ENCODE measurements around the gene PPFIA3.

GRCh38 chr19:49117677-49118564, 1.4 kb upstream of the PPFIA3 start:
- TF ChIP-seq CTCF (IDR thresholded peaks at IDR 0.05; ENCODE audit: poor library complexity) (no peak), EZH2 (IDR thresholded peaks at IDR 0.05; ENCODE audit: borderline replicate concordance) (no peak), EZH2phosphoT487 (IDR thresholded peaks at IDR 0.05; ENCODE audit: low read depth, severe bottlenecking, unreplicated experiment) (no peak)
